Pulmonary artery endothelial cell (primary cell): ENCODE data around the gene RPIA. TPM values are rescaled to one million over a fixed set of nuclear protein-coding genes. Genes with fewer than 3 reads are reported as not detected.
"Not testable (repeated sequence)": the region's sequence is repeated elsewhere in the genome, so short reads cannot be mapped to it uniquely, and the experiment has no call there.

Experiments
- DNase-seq: peaks from one replicate; pipeline ENCODE4 v3.0.0-alpha.2; 2011; ENCODE audit warnings: low read depth, low spot score
- total RNA-seq: library from RNA; depleted of rRNA; stranded (reverse); fragments of >200 nt; gene quantifications from 2 replicates; pipeline ENCODE4 v1.2.3, GENCODE V29; 2014

RPIA gene
- total RNA-seq, result 20.7 and 21.7 TPM in 2 replicates

- DNase-seq, result peak; percentile 94
Measured at GRCh38 chr2:88691339-88692183, at the start of gene RPIA. Gene RPIA, plus strand, starts transcription at chr2:88691673. Its CDS starts 26 bp downstream, at chr2:88691699.

GRCh38 chr2:88642278-88642677, 49.2 kb upstream of the RPIA start:
- no peak for DNase-seq

- not testable (repeated sequence) for DNase-seq
Measured at GRCh38 chr2:88645291-88645882, 46.1 kb upstream of the RPIA start.

GRCh38 chr2:88651646-88652045, 39.8 kb upstream of the RPIA start:
- no peak for DNase-seq

GRCh38 chr2:88654714-88655113, 36.8 kb upstream of the RPIA start:
- no peak for DNase-seq

- no peak for DNase-seq
Measured at GRCh38 chr2:88656690-88657089, 34.8 kb upstream of the RPIA start.

GRCh38 chr2:88657131-88657530, 34.3 kb upstream of the RPIA start:
- no peak for DNase-seq

- DNase-seq, result no peak
Measured at GRCh38 chr2:88658326-88658725, 33.1 kb upstream of the RPIA start.

- DNase-seq, result no peak
Measured at GRCh38 chr2:88658881-88659537, 32.5 kb upstream of the RPIA start.

GRCh38 chr2:88659538-88659915, 31.9 kb upstream of the RPIA start:
- DNase-seq, result peak; percentile 57

GRCh38 chr2:88660622-88661021, 30.9 kb upstream of the RPIA start:
- DNase-seq, result no peak

GRCh38 chr2:88666576-88666975, 24.9 kb upstream of the RPIA start:
- DNase-seq, result no peak

GRCh38 chr2:88667219-88667618, 24.3 kb upstream of the RPIA start:
- DNase-seq, result no peak

GRCh38 chr2:88668862-88669261, 22.6 kb upstream of the RPIA start:
- no peak for DNase-seq

- DNase-seq, result no peak
Measured at GRCh38 chr2:88669482-88670214, 21.8 kb upstream of the RPIA start.

GRCh38 chr2:88671786-88672427, 19.6 kb upstream of the RPIA start:
- DNase-seq, result no peak

GRCh38 chr2:88673363-88673762, 18.1 kb upstream of the RPIA start:
- no peak for DNase-seq

GRCh38 chr2:88680266-88680902, 11.1 kb upstream of the RPIA start:
- no peak for DNase-seq

GRCh38 chr2:88680916-88681315, 10.6 kb upstream of the RPIA start:
- no peak for DNase-seq

GRCh38 chr2:88683160-88684021, 8.1 kb upstream of the RPIA start:
- DNase-seq, result no peak
